HEK293 (cell line): ENCODE results near the gene MSTO1.

Source experiments
- BCL11A ChIP-seq: fragments of 450-650 bp; formaldehyde crosslinking; IDR thresholded peaks from 2 replicates; pipeline ENCODE4 v1.5.1; 2016; ENCODE audit warnings: low read depth, missing biosample characterization, missing genetic modification characterization
- BCL11B ChIP-seq: fragments of 450-650 bp; formaldehyde crosslinking; IDR thresholded peaks from 2 replicates; pipeline ENCODE4 v1.5.1; 2016; ENCODE audit warnings: low read depth, missing biosample characterization, missing genetic modification characterization
- EGR2 ChIP-seq: fragments of 450-650 bp; formaldehyde crosslinking; IDR thresholded peaks from 2 replicates; pipeline ENCODE4 v1.5.1; 2016; ENCODE audit warnings: low read depth, missing biosample characterization, missing genetic modification characterization
- INSM2 ChIP-seq: fragments of 450-650 bp; formaldehyde crosslinking; IDR thresholded peaks from 2 replicates; pipeline ENCODE4 v1.5.1; 2016; ENCODE audit warnings: missing biosample characterization, missing genetic modification characterization
- PRDM1 ChIP-seq: fragments of 450-650 bp; formaldehyde crosslinking; IDR thresholded peaks from 2 replicates; pipeline ENCODE4; 2016; ENCODE audit warnings: missing biosample characterization, missing genetic modification characterization
- SALL2 ChIP-seq: fragments of 450-650 bp; formaldehyde crosslinking; IDR thresholded peaks from 2 replicates; pipeline ENCODE4 v1.5.0; 2017; ENCODE audit warnings: missing biosample characterization, mild to moderate bottlenecking, missing genetic modification characterization, borderline replicate concordance
- ZBTB20 ChIP-seq: fragments of 450-650 bp; formaldehyde crosslinking; IDR thresholded peaks from 2 replicates; pipeline ENCODE4 v1.5.1; 2016; ENCODE audit warnings: missing biosample characterization, missing genetic modification characterization
- ZNF121 ChIP-seq: fragments of 450-650 bp; formaldehyde crosslinking; IDR thresholded peaks from 2 replicates; pipeline ENCODE4 v1.5.1; 2016; ENCODE audit warnings: missing biosample characterization, missing genetic modification characterization
- ZNF146 ChIP-seq: fragments of 450-650 bp; formaldehyde crosslinking; IDR thresholded peaks from 2 replicates; pipeline ENCODE4 v1.5.1; 2016; ENCODE audit warnings: missing biosample characterization, missing genetic modification characterization
- ZNF19 ChIP-seq: fragments of 450-650 bp; formaldehyde crosslinking; IDR thresholded peaks from 2 replicates; pipeline ENCODE4; 2016; ENCODE audit warnings: missing biosample characterization, missing genetic modification characterization, low read depth
- ZNF266 ChIP-seq: fragments of 450-650 bp; formaldehyde crosslinking; IDR thresholded peaks from 2 replicates; pipeline ENCODE4 v1.5.1; 2016; ENCODE audit warnings: missing biosample characterization, missing genetic modification characterization, low read depth
- ZNF335 ChIP-seq: fragments of 450-650 bp; formaldehyde crosslinking; conservative IDR thresholded peaks from 2 replicates; pipeline ENCODE4 v1.5.1; 2016; ENCODE audit warnings: missing biosample characterization, missing genetic modification characterization
- ZNF362 ChIP-seq: fragments of 450-650 bp; formaldehyde crosslinking; IDR thresholded peaks from 2 replicates; pipeline ENCODE4 v1.5.1; 2016; ENCODE audit warnings: missing biosample characterization, missing genetic modification characterization
- ZNF37A ChIP-seq: fragments of 450-650 bp; IDR thresholded peaks from 2 replicates; pipeline ENCODE4 v1.5.1; 2018; ENCODE audit warnings: missing biosample characterization, missing genetic modification characterization
- ZNF404 ChIP-seq: fragments of 450-650 bp; formaldehyde crosslinking; IDR thresholded peaks from 2 replicates; pipeline ENCODE4 v1.5.1; 2017; ENCODE audit warnings: missing biosample characterization, missing genetic modification characterization
- ZNF596 ChIP-seq: fragments of 450-650 bp; IDR thresholded peaks from 2 replicates; pipeline ENCODE4 v1.5.0; 2018; ENCODE audit warnings: missing biosample characterization, mild to moderate bottlenecking, missing genetic modification characterization, moderate library complexity
- ZNF624 ChIP-seq: fragments of 450-650 bp; formaldehyde crosslinking; IDR thresholded peaks from 2 replicates; pipeline ENCODE4 v1.5.1; 2017; ENCODE audit warnings: missing biosample characterization, missing genetic modification characterization
- ZNF677 ChIP-seq: fragments of 450-650 bp; IDR thresholded peaks from 2 replicates; pipeline ENCODE4 v1.5.0; 2018; ENCODE audit warnings: missing biosample characterization, mild to moderate bottlenecking, missing genetic modification characterization, moderate library complexity
- ZNF707 ChIP-seq: fragments of 450-650 bp; formaldehyde crosslinking; IDR thresholded peaks from 2 replicates; pipeline ENCODE4 v1.5.1; 2016; ENCODE audit warnings: missing biosample characterization, missing genetic modification characterization
- ZNF747 ChIP-seq: fragments of 450-650 bp; formaldehyde crosslinking; IDR thresholded peaks from 2 replicates; pipeline ENCODE4 v1.5.1; 2016; ENCODE audit warnings: missing biosample characterization, missing genetic modification characterization
- ZNF776 ChIP-seq: fragments of 450-650 bp; formaldehyde crosslinking; IDR thresholded peaks from 2 replicates; pipeline ENCODE4 v1.5.0; 2017; ENCODE audit warnings: missing biosample characterization, missing genetic modification characterization, borderline replicate concordance
- ZNF837 ChIP-seq: fragments of 450-650 bp; formaldehyde crosslinking; IDR thresholded peaks from 2 replicates; pipeline ENCODE4 v1.5.1; 2016; ENCODE audit warnings: missing biosample characterization, missing genetic modification characterization
- ZSCAN23 ChIP-seq: fragments of 450-650 bp; formaldehyde crosslinking; IDR thresholded peaks from 2 replicates; pipeline ENCODE4 v1.5.1; 2016; ENCODE audit warnings: missing biosample characterization, missing genetic modification characterization
- ZSCAN5A ChIP-seq: fragments of 450-650 bp; formaldehyde crosslinking; IDR thresholded peaks from 2 replicates; pipeline ENCODE4 v1.5.1; 2016; ENCODE audit warnings: missing biosample characterization, missing genetic modification characterization
- TF ChIP-seq, protein P1 (sequence below): fragments of 450-650 bp; formaldehyde crosslinking; IDR thresholded peaks from 2 replicates; pipeline ENCODE4 v1.5.1; 2016; ENCODE audit warnings: missing biosample characterization, missing genetic modification characterization, borderline replicate concordance
- TF ChIP-seq, protein P2 (sequence below): fragments of 450-650 bp; formaldehyde crosslinking; IDR thresholded peaks from 2 replicates; pipeline ENCODE4 v1.5.1; 2016; ENCODE audit warnings: missing biosample characterization, missing genetic modification characterization
- TF ChIP-seq, protein P3 (sequence below): fragments of 450-650 bp; formaldehyde crosslinking; conservative IDR thresholded peaks from 2 replicates; pipeline ENCODE4 v1.5.1; 2016; ENCODE audit warnings: low read depth, missing biosample characterization, missing genetic modification characterization

MSTO1 gene

GRCh38 chr1:155562581-155563376 lies 47.2 kb upstream of the MSTO1 start, which contains the start of gene ASH1L (continued):
- TF ChIP-seq SALL2 (tag by site-specific recombination), result no peak
- TF ChIP-seq ZNF776 (tag by site-specific recombination), result no peak
- no peak; the same call in none of the 2 replicates for TF ChIP-seq ZSCAN23
- peak; percentile 36; the same call in 1 of the 2 replicates for TF ChIP-seq BCL11A
- TF ChIP-seq ZNF747, result no peak
- no peak for TF ChIP-seq ZNF146 (tag by site-specific recombination)
- TF ChIP-seq, protein P1, sequence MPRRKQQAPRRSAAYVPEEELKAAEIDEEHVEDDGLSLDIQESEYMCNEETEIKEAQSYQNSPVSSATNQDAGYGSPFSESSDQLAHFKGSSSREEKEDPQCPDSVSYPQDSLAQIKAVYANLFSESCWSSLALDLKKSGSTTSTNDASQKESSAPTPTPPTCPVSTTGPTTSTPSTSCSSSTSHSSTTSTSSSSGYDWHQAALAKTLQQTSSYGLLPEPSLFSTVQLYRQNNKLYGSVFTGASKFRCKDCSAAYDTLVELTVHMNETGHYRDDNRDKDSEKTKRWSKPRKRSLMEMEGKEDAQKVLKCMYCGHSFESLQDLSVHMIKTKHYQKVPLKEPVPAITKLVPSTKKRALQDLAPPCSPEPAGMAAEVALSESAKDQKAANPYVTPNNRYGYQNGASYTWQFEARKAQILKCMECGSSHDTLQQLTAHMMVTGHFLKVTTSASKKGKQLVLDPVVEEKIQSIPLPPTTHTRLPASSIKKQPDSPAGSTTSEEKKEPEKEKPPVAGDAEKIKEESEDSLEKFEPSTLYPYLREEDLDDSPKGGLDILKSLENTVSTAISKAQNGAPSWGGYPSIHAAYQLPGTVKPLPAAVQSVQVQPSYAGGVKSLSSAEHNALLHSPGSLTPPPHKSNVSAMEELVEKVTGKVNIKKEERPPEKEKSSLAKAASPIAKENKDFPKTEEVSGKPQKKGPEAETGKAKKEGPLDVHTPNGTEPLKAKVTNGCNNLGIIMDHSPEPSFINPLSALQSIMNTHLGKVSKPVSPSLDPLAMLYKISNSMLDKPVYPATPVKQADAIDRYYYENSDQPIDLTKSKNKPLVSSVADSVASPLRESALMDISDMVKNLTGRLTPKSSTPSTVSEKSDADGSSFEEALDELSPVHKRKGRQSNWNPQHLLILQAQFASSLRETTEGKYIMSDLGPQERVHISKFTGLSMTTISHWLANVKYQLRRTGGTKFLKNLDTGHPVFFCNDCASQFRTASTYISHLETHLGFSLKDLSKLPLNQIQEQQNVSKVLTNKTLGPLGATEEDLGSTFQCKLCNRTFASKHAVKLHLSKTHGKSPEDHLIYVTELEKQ (tag by site-specific recombination), result 0 out of 2 replicates have a peak, but pooled peaks have one; percentile 51
- TF ChIP-seq BCL11B (tag by site-specific recombination), result no peak
- no peak for TF ChIP-seq ZNF624
- TF ChIP-seq, protein P2, sequence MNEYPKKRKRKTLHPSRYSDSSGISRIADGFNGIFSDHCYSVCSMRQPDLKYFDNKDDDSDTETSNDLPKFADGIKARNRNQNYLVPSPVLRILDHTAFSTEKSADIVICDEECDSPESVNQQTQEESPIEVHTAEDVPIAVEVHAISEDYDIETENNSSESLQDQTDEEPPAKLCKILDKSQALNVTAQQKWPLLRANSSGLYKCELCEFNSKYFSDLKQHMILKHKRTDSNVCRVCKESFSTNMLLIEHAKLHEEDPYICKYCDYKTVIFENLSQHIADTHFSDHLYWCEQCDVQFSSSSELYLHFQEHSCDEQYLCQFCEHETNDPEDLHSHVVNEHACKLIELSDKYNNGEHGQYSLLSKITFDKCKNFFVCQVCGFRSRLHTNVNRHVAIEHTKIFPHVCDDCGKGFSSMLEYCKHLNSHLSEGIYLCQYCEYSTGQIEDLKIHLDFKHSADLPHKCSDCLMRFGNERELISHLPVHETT (tag by site-specific recombination), result peak; percentile 79
- peak; percentile 60 for TF ChIP-seq ZNF335 (tag by site-specific recombination)
- TF ChIP-seq ZSCAN5A (tag by site-specific recombination), result peak; percentile 85
- TF ChIP-seq ZNF362 (tag by site-specific recombination), result no peak
- peak; percentile 62 for TF ChIP-seq ZBTB20 (tag by site-specific recombination)
- TF ChIP-seq, protein P3, sequence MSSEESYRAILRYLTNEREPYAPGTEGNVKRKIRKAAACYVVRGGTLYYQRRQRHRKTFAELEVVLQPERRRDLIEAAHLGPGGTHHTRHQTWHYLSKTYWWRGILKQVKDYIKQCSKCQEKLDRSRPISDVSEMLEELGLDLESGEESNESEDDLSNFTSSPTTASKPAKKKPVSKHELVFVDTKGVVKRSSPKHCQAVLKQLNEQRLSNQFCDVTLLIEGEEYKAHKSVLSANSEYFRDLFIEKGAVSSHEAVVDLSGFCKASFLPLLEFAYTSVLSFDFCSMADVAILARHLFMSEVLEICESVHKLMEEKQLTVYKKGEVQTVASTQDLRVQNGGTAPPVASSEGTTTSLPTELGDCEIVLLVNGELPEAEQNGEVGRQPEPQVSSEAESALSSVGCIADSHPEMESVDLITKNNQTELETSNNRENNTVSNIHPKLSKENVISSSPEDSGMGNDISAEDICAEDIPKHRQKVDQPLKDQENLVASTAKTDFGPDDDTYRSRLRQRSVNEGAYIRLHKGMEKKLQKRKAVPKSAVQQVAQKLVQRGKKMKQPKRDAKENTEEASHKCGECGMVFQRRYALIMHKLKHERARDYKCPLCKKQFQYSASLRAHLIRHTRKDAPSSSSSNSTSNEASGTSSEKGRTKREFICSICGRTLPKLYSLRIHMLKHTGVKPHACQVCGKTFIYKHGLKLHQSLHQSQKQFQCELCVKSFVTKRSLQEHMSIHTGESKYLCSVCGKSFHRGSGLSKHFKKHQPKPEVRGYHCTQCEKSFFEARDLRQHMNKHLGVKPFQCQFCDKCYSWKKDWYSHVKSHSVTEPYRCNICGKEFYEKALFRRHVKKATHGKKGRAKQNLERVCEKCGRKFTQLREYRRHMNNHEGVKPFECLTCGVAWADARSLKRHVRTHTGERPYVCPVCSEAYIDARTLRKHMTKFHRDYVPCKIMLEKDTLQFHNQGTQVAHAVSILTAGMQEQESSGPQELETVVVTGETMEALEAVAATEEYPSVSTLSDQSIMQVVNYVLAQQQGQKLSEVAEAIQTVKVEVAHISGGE (tag by site-specific recombination), result peak; percentile 33
- TF ChIP-seq ZNF707 (tag by site-specific recombination), result no peak
- no peak for TF ChIP-seq PRDM1 (tag by site-specific recombination)
- no peak for TF ChIP-seq ZNF37A (tag by site-specific recombination)
- no peak for TF ChIP-seq ZNF837 (tag by site-specific recombination)
- no peak for TF ChIP-seq ZNF266 (tag by site-specific recombination)
- TF ChIP-seq EGR2 (tag by site-specific recombination), result peak; percentile 91
- TF ChIP-seq ZNF404 (tag by site-specific recombination), result no peak
- TF ChIP-seq ZNF121 (tag by site-specific recombination), result no peak; the same call in 1 of the 2 replicates
- no peak for TF ChIP-seq ZNF677 (tag by site-specific recombination)
- TF ChIP-seq ZNF19, result no peak
- TF ChIP-seq ZNF596, result no peak
- peak; percentile 69; the same call in 1 of the 2 replicates for TF ChIP-seq INSM2
